ENCODE measurements around the gene PTPRM. TPM values are rescaled to one million over a fixed set of nuclear protein-coding genes. Genes with fewer than 3 reads are reported as not detected.

Gene PTPRM
- total RNA-seq, 2 experiments from 2014 or later, result 2.1 to 3.0 TPM

GRCh38 chr18:8224576-8224975, 657.5 kb downstream of the PTPRM start:
- DNase-seq (no peak), ATAC-seq (no peak)
- intact Hi-C loops (cut with micrococcal nuclease), result no loop called here
- H3K4me3 Mint-ChIP-seq, result no peak overlapping the region
- H3K4me1 Mint-ChIP-seq (ENCODE audit: low read depth), result no peaks in the 10 kb centered on the region
- H3K27ac Mint-ChIP-seq, result no peak overlapping the region
- no peak for TF ChIP-seq CTCF (IDR thresholded peaks at IDR 0.05)
- ChIA-PET POLR2A (no interaction called here), CTCF (no interaction called here)
- no peaks in the 10 kb centered on the region for H3K36me3 Mint-ChIP-seq (ENCODE audit: low read depth)
- no peaks in the 10 kb centered on the region for H3K9me3 Mint-ChIP-seq
- H3K27me3 Mint-ChIP-seq, result no peaks in the 10 kb centered on the region

- intact Hi-C loops (cut with micrococcal nuclease), result no loop called here
- DNase-seq, result no peak
- Mint-ChIP-seq H3K27me3 (no peaks in the 10 kb centered on the region), H3K4me1 (ENCODE audit: low read depth) (no peaks in the 10 kb centered on the region), H3K9me3 (no peaks in the 10 kb centered on the region), H3K27ac (no peak overlapping the region), H3K36me3 (ENCODE audit: low read depth) (no peaks in the 10 kb centered on the region), H3K4me3 (no peak overlapping the region)
- CTCF ChIA-PET, result no interaction called here
- no peak for ATAC-seq
- TF ChIP-seq CTCF (IDR thresholded peaks at IDR 0.05), result no peak
- POLR2A ChIA-PET, result no interaction called here
These were observed 661.9 kb downstream of the PTPRM start for GRCh38 chr18:8229040-8229439.

DNA sequence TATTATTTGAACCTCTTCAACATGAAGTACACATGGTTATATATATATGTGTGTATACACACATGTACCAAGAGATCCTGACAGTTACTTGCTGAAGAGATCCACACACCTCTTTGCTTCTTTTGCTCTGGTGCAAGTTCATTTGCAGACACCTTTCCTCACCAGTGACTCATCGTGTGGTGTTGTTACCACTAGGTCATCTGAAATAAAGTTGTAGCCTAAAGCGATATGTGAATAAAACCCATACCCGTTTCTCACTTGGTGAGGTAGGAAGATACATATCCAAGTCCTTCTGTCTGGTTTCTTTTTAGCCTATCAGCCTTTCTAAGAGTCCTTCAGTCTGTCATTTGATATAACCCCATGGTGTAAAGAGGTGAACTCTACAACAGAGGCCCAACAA, 662.7 kb downstream of the PTPRM start:
- H3K36me3 Mint-ChIP-seq (ENCODE audit: low read depth), result no peaks in the 10 kb centered on the region
- H3K4me1 Mint-ChIP-seq (ENCODE audit: low read depth), result no peaks in the 10 kb centered on the region
- intact Hi-C loops (cut with micrococcal nuclease), result no loop called here
- H3K27me3 Mint-ChIP-seq, result no peaks in the 10 kb centered on the region
- no peak for TF ChIP-seq CTCF (IDR thresholded peaks at IDR 0.05)
- no peaks in the 10 kb centered on the region for H3K9me3 Mint-ChIP-seq
- ChIA-PET CTCF (no interaction called here), POLR2A (no interaction called here)
- no peak for ATAC-seq
- H3K27ac Mint-ChIP-seq, result no peak overlapping the region
- DNase-seq, result no peak
- no peak overlapping the region for H3K4me3 Mint-ChIP-seq

GRCh38 chr18:8231316-8231715, 664.2 kb downstream of the PTPRM start:
- ATAC-seq (no peak), DNase-seq (no peak)
- intact Hi-C loops (cut with micrococcal nuclease), result no loop called here
- no peak for TF ChIP-seq CTCF (IDR thresholded peaks at IDR 0.05)
- no peaks in the 10 kb centered on the region for H3K4me1 Mint-ChIP-seq (ENCODE audit: low read depth)
- no peak overlapping the region for H3K4me3 Mint-ChIP-seq
- ChIA-PET POLR2A (no interaction called here), CTCF (no interaction called here)
- H3K36me3 Mint-ChIP-seq (ENCODE audit: low read depth), result no peaks in the 10 kb centered on the region
- no peaks in the 10 kb centered on the region for H3K9me3 Mint-ChIP-seq
- H3K27ac Mint-ChIP-seq, result no peak overlapping the region
- H3K27me3 Mint-ChIP-seq, result no peaks in the 10 kb centered on the region

DNA sequence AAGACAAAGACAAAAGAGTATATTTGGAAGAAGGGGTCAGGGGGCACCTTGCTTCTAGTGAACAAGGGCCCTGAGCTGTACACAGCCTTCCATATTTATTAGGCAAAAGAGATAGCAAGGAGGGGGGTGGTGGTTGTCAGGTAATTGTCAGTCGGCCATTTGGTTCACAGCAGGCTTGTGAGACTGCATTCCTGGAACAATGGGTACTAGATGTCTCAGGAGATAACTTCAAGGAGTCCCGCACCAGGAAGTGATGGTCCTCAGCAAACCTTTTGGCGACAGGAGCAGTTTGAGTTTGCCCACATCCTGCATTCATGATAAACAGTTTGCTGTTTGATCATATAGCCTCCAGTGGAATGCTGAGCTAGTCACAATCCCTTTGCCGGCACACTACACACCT, 665.7 kb downstream of the PTPRM start:
- DNase-seq (no peak), ATAC-seq (no peak)
- no peak for TF ChIP-seq CTCF (IDR thresholded peaks at IDR 0.05)
- CTCF ChIA-PET, result no interaction called here
- Mint-ChIP-seq H3K9me3 (no peaks in the 10 kb centered on the region), H3K27me3 (no peaks in the 10 kb centered on the region), H3K36me3 (ENCODE audit: low read depth) (no peaks in the 10 kb centered on the region), H3K4me3 (no peak overlapping the region), H3K27ac (no peak overlapping the region), H3K4me1 (ENCODE audit: low read depth) (no peaks in the 10 kb centered on the region)
- POLR2A ChIA-PET, result no interaction called here
- intact Hi-C loops (cut with micrococcal nuclease), result no loop called here

Data from activated CD8-positive, alpha-beta T cell treated with anti-CD3 and anti-CD28 coated beads for 36 hours (primary cell).